Effector CD4-positive, alpha-beta T cell (primary cell): Measurements from ENCODE around the gene RMND5A.
"Not testable (repeated sequence)": the region's sequence is repeated elsewhere in the genome, so short reads cannot be mapped to it uniquely, and the experiment has no call there.

ENCODE experiments used
- DNase-seq: peaks from one replicate; pipeline ENCODE4 v3.0.0-alpha.2; 2020

Gene RMND5A

DNA sequence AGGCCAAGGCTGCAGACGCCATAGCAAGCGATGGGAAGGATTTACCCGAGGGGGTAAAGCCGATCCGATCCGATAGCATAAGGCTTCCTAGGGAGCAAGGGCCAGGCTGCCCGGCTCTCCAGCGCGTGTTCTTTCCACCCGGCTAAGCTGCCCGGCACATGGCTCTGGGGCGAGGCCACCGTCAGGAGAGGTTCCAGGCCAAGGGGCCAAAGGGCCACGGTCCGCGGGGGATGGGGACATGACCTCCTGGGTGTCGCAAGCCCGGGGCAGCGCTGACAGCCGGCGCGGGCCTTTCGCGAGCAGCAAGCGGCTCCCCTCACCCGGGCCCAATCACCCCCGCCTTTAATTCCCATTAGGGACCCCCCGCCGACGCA, 841 bp upstream of the RMND5A start:
- not testable (repeated sequence) for DNase-seq

DNA sequence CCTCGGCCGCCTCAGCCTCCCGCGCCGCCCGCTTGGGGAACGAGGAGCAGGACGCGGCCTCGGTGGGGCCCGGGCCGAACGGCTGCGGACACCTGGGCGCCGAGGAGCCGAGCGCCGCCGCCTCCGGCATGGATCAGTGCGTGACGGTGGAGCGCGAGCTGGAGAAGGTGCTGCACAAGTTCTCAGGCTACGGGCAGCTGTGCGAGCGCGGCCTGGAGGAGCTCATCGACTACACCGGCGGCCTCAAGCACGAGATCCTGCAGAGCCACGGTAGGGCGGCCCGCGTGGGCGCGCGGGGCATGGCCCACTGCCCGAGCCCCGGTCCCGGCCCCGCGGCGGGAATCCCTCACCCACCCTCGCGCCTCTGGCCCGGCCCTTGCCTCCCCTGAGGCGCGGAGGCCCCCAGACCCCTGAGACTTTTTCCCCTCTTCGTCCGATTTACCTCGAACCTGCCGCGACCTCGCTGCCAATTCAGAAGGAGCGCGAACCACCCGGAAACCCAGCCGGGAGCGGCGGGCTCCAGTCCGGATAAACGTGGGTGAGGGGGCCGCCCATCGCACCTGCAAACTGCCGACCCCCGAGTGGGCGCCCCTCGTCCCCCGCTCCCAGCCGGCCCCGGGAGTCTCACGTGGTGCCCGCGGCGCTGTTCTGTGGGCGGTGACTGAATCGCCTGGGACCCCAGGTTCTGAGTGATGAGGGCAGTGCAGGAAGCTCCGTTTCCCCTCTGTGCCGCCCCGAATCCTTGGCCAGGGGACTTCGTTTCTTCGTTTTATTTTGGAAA, 639 bp downstream of the RMND5A start:
- DNase-seq: peak; percentile 46

DNA sequence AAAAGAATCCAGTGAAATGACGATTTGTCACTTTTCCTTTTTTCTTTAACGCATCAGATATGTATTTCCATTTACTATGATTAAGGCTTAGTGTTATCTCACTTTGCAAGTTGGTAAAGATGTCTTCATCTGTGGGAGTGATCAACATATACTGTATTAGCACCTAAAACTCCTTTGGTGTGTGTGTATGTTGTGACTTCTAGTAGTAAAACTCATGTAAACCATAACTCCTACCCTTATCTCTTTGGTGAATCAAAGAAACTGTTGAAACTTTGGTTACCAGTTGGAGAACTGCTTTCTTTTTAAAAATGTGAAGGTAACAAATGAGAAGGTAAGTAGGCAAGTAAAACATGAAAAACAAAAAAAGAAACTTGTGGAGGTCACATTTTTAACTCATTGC, 5.6 kb downstream of the RMND5A start:
- not testable (repeated sequence) for DNase-seq

DNA sequence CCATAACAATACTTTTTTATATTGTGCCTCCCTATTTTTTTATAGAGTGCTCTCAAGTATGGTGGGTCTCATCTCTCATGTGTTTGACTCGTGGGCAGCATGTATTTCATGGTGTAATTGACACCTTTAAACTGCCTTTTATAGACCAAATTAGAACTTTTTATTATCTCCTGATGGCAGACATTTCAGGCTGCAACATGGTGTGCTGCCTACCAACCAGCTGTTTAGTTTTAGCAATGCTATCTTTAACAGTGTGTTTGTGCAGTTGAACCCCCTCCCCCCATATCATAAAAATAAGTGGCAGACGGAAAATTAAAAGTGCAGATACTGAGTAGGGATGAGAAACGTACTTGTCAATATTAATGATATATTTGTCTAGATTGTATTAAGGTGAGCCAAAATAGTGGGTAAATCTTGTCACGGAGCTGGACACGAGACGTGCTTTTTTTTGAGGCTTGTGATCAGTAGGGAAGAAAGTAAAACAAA, 12.0 kb downstream of the RMND5A start:
- DNase-seq: not testable (repeated sequence)

DNA sequence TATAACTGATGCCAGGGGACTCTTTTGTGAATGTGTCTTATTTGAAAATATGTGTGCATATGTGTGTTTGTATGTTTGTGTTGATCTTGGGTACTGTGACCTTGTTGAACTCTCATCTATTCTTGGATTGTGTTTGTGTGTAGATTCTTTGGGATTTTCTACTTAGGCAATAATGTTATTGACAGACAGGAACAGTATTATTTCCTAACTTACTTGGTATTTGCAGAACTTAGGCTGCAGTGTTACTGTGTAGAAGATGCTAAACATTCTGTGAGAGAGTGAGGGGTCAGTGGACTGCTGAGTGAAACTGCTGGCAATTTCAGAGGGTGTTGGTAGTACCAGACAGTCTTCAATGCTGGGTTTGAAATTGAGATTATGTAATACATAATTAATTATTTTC, 12.7 kb downstream of the RMND5A start:
- DNase-seq: not testable (repeated sequence)

DNA sequence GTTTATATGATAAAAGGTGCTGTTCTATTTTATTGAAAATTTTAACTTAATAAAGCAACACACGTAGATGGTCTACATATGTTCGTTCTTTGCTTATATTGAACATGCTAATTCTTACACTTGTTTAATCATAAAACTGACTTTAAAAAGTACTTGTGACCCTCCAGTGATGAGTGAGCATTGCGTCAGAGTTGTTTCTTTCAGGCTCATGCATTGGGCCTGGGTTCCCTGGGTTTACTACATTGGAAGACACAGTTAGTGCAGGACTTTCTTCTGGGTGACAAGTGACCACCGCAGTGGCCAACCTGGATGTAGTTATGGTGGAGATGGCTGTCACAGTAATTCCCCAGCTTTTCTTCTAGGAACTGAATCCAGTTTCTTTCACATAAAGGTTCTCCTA, 13.4 kb downstream of the RMND5A start:
- not testable (repeated sequence) for DNase-seq

DNA sequence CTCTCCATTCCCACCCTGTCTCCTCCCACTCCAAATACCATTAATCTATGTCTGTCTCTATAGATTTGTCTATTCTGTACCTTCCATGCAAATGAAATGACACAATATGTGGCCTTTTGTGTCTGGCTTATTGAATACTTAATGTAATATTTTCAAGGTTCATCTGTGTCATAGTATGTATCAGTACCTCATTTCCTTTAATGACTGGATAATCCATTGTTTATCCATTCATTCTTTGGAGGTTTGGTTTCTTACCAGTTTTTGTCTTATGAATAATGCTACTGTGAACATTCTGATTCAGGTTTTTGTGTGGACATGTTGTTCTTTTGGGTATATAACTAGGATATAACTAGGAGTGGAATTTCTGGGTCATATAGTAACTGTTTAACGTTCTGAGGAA, 14.8 kb downstream of the RMND5A start:
- DNase-seq: not testable (repeated sequence)

DNA sequence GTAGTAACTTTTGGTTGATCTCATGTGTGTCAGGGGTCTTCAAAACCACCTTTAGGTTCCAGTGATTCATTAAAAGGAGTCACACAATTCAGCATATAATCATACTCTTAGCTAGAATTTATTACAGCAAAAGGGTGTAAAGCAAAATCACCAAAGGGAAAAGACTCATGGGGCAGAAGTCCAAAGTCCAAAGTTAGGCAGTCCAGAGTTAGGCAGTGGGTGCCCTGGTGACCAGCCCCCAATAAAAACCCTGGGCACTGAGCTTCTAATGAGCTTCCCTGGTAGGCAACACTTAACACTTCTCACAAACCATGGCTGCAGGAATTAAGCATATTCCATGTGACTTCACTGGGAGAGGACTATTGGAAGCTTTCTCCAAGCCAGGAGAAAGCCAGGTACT, 19.4 kb downstream of the RMND5A start:
- DNase-seq: not testable (repeated sequence)

DNA sequence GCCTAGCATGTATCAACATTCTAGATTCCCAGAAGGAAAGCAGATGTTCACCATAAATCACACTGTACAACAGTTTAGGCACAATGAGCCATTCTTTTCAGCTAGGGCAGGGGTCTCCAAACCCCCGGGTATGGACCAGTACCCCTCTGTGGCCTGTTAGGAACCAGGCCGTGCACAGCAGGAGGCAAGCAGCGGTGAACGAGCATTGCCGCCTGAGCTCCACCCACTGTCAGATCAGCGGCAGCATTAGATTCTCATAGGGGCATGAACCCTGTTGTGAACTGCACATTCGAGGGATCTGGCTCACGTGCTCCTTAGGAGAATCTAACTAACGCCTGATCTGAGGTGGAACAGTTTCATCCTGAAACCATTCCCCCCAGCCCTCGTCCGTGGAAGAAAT, 19.8 kb downstream of the RMND5A start:
- DNase-seq: not testable (repeated sequence)

DNA sequence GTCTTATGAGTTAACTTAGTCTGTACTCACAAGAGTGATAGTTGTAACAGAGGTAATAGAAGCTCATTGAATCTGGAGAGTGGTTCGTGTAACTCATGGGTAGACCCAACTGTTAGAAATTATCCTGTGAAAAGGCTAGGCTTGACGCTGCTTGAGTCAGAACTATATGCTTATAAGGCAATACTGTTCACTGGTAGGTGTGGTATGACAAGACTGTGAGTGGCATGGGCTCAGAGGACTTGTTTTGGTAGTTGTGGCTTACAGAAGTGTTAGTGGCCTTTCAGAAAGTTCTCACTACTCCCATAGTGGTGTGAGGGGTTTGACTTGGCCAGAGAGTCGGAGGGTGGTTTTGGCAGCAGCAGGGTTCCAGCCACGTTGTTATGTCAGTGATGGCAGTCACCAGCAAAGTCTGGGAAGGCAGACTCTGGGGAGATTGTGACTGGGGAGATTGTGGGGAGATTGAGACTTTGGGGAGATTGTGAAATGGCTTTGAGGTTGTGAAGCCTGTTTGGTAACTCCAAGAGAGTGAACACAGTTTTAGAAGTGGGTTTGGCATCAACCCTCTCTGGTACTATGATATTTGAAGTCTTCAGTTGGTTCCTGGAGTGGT, 21.9 kb downstream of the RMND5A start:
- DNase-seq: not testable (repeated sequence)

DNA sequence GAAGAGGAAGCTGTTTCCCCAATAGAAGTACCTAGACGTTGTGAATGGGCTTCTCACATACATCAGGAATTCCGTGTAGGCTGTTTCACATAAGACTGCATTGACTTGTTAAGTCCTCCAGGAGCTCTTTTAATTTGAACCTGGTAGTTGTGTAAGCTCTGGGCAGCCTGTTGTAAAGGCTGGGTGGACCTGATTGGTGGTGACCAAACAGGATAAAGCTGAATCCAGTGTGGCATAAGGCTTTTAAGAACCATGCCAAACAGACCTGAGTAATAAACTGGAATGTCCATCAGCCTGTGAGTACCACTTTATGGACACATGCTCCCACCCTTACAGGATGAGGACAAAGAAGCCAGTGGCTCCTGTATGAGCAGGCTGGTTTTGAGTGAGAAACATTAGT, 24.1 kb downstream of the RMND5A start:
- DNase-seq: no peak

DNA sequence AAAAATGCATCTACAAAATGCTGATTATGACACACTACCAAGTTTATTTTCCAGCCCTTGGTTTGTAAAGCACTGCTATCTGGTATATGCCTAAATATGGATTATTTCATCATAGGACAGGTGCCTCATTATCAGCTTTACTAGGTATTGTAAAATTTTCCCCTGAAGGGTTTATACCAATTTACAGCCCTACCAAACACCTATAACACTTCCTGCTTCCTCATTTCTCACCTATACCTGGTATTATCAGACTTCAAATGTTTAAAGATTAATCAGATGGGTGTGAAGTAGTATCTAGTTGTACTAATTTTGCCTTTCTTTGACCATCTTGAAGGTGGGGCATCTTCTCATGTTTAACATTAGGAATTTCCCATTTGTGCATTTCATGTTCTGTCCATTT, 26.8 kb downstream of the RMND5A start:
- DNase-seq: no peak

DNA sequence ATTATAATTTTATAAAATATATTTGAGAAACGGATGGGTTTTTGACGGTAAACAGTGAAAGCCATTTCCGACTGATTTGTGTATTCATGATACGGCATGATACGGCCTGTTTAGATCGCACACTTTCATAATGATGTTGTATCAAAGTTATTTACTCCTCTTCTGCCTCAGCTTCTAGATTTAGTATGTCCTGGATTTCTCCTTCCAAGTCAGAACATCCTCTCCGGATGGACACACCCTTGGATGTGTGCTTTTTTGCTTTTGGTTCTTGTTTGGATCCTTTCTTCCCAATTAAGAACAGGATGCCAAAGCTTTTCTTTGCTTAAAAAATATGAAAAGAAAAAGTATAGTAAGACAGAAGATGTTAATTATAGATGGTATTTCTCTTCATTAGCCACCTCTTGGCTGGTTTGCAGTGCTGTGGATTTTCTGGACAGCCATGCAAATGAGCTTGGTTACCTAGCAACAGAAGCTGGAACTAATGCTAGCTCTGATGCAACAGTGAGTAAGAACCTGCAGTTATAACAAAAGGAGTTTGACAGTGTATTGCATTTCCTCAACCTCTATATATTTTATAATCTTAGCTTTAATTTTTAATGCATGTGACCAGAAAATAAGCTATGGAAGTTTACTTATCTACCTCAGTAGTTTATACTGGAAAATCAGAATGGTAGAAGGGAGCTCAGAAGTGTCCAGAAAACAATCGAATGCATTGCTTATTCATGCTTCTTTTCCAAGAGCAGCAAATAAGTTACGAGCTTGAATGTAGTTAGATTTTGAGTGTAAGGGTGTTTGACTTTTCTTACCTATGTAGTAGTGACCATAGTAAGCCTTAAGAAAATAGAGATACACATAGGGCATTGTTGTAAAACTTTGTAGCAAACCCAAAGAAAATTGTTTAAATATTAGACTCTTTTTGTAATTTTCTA, 27.9 kb downstream of the RMND5A start:
- DNase-seq: no peak

DNA sequence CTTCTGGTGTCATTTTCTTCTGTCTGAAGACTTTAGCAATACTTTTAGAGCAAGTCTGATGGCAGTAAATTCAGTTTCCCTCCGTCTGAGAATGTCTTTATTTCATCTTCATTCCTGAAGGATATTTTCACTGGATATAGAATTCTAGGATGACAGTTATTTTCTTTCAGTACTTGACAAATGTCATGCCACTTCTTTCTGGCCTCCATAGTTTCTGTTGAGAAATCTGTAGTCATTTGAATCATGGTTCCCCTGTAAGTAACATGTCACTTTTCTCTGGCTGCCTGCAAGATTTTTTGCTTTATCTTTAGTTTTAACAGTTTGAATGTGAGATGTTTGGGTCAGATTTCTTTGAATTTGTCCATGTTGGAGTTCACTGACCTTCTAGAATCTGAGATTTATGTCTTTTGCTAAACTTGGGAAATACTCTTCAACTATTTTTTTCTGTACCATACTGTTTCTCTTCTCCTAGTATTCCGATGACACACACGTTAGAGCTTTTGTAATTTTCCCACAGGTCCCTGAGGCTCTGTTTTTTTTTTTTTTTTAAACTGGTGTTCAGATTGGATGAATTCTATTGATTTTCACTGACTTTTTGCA, 30.2 kb downstream of the RMND5A start:
- no peak for DNase-seq

DNA sequence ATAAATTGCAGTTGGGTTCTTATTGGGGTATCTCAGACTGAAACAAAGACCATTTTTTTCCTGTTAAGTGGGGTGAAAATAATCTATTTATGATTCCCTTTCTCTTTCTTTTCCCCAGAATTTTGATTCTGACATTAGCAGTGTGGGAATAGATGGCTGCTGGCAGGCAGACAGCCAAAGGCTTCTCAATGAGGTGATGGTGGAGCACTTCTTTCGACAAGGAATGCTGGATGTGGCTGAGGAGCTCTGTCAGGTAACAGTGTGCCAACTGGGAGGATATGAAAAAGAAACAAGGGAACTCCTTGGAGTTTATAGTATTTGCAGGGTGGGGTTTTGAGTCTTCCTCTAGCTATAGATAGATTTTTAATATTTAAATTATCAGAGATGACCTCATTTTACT, 31.7 kb downstream of the RMND5A start:
- no peak for DNase-seq

DNA sequence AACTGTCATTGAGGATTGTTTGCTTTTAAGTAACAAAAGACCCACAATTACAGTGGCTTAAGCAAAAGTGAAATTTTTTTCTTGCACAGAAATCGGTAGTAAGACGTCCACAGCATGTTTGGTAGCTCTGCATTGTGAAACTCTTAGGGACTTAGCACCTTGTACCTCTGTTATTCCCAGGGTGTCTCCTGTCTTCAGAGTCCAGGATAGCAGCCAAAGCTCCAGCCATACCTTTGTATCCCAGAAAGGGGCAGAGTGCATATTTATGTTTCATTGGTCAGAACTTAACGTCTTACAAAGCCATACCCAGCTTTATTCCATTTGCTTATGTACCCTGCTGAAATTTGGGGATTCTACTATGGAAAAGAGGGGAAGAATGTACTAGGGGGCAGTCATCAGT, 32.8 kb downstream of the RMND5A start:
- no peak for DNase-seq

DNA sequence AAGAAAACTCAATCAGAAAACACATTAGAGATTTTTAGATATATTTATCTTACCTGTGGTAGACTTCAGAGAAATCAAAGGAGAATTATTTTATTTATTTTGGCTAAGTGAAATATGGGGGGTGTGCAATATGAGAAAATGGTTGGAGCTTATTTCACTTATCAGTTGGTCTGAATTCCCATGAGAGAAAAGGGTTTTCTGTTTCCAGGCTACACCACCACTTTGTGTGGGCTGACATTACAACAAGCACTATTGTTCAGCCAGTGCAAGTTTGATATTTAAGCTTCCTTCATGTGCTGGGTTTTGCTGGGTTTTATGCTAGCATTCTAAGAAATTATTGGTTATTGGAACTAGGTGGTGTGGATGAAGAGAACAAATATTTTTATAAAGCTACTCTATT, 33.5 kb downstream of the RMND5A start:
- DNase-seq: no peak

DNA sequence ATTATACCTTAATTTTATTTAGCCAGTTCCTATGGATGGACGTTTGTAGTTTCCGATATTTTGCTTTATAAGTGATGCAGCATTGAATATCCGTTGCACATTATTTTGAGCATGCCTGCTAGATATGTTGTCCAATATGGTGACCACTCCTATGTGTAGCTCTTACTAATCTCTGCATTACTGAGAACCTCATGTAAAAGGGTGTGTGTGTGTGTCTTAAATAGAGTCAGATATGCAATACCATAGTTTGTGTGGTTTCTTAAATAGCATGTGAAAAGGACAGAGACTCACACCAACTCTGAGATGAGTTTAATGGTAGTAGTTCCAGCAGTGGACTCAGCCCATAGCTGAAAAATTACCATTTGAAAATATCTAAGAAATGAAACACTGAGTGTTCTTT, 38.3 kb downstream of the RMND5A start:
- no peak for DNase-seq

DNA sequence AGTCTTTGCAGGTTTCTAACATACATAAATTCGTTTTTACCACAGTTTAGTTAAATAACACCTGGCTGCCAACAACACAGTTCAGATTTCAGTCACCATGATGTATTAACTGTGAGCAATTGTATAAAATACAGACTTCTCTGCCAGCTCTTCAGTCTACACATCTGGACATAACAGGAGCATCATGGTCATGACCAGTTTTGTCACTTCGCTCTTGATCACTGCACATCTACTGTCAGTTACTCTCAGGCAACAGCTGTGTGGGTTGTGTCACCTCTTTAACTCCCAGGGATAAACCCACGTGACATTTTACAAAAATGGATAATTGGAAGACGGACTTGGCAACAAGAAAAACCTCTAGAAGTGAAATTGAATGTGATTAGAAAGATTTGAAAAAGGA, 40.3 kb downstream of the RMND5A start:
- no peak for DNase-seq

DNA sequence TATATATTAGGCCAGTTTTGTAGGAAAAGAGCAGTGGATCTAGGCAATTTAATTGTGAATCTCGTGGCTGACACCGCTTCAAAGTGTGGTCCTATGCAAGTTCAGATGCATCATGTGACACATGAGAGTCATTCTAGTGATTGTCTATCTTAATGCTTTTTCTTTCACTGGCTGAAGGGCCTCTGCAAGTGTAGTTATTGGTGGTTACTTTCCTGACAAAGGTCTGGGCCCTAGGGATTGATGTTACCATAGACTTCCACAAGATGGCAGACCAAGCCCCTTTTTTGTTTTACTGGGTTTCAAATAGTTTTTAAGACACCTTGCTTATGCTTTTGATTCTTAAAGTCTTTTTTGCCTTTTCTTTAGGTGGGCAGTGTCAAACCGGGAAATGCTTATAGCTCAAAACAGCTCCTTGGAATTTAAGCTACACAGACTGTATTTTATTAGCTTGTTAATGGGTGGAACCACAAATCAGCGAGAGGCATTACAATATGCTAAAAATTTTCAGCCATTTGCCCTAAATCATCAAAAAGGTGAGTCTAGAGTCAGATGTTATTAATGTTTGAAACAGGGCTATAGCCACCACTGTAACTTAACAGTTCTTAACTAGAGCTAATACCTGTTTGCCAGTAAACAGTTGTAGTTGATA, 44.7 kb downstream of the RMND5A start:
- peak; percentile 11 for DNase-seq

DNA sequence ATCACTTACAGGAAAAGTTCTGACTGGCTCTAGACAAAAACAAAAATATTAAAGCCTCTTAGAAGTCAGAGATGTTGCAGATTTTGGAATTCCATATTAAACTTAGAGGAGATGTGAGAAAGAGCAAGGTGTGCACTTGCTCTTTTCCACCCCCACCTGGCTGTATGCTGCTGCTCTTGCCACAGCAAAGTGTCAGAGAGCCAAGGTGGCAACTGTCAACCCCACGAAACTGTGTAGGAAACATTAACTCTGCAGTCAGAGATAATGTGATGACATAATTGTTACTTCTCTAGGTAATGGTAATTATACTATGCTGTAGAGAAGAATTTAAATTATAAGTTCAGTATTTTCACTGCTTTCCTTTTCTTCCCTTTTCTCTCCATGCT, 45.2 kb downstream of the RMND5A start:
- no peak for DNase-seq

DNA sequence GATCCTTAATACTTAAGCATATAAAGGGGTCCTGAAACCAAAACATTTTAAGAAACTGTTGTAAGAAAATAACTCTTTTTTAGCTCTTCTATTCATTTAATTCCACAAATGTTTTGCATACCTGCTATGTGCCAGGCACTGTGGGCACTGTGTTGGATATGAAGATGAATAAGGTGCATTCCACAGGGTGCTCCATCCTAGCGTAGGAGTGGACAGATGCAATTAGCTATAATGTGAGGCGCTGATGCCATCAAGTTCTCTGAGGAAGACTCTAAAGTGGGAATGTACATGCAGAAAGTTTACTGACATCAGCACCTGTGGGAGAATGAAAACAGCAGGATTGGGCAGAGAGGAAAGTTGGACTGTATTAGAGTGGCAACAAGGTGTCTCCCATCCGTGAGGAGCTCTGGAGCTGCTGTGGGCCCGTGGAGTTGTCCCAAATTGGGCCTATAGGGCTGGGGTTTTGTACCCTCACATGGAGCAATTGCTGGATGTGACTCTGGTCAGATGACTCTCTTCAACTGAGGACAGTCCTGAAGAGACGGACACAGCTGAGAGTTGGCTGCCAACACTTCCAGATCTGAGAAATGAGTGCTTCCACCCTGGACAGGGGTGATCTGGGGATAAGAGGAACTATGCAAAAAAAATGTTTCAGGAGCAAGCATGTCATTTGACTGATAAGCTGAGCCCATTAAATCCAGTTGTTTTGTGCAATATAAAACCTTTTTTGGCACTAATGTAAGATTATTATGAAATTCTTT, 48.3 kb downstream of the RMND5A start:
- no peak for DNase-seq
